GM23338 (cell line): ENCODE data around the gene GFRA1. TPM values are rescaled to one million over a fixed set of nuclear protein-coding genes. Genes with fewer than 3 reads are reported as not detected.

Experiments
- ATAC-seq: fragments of 200-7000 bp; cut with Tn5 transposase; 3 replicates; pipeline ENCODE4 v1.9.1; 2020
- DNase-seq: peaks from one replicate; pipeline ENCODE4 v3.0.0-alpha.2; 2015; ENCODE audit warnings: low spot score
- H2AFZ ChIP-seq: fragments of 200-600 bp; sonication (generic); 2 replicates; pipeline ENCODE4 v1.8.0; 2016; ENCODE audit warnings: antibody characterized with exemption, mild to moderate bottlenecking, moderate library complexity
- H3F3A ChIP-seq: fragments of 200-600 bp; sonication (generic); replicated peaks from 2 replicates; pipeline ENCODE4 v1.8.0; 2017; ENCODE audit warnings: antibody characterized with exemption, mixed run types, low read depth
- H3K27ac ChIP-seq: fragments of 200-600 bp; sonication (generic); 2 replicates; pipeline ENCODE4 v1.6.1; 2016; ENCODE audit warnings: low read depth
- H3K27me3 ChIP-seq: fragments of 200-600 bp; sonication (generic); 2 replicates; pipeline ENCODE4 v1.8.0; 2016; ENCODE audit warnings: mild to moderate bottlenecking, mixed run types, moderate library complexity; ENCODE audit not compliant: insufficient read depth
- H3K36me3 ChIP-seq: fragments of 200-600 bp; sonication (generic); 2 replicates; pipeline ENCODE4 v1.8.0; 2016; ENCODE audit warnings: mild to moderate bottlenecking; ENCODE audit not compliant: insufficient read depth
- H3K4me1 ChIP-seq: fragments of 200-600 bp; sonication (generic); 2 replicates; pipeline ENCODE4 v1.8.0; 2016; ENCODE audit warnings: mild to moderate bottlenecking, moderate library complexity; ENCODE audit not compliant: insufficient read depth
- H3K4me2 ChIP-seq: fragments of 200-600 bp; sonication (generic); 2 replicates; pipeline ENCODE4 v1.7.1; 2017; ENCODE audit warnings: mixed run types
- H3K4me3 ChIP-seq: fragments of 200-600 bp; sonication (generic); 2 replicates; pipeline ENCODE4 v1.6.1; 2016; ENCODE audit warnings: mixed run types
- H3K79me2 ChIP-seq: fragments of 200-600 bp; sonication (generic); replicated peaks from 2 replicates; pipeline ENCODE4 v1.8.0; 2017; ENCODE audit warnings: mild to moderate bottlenecking; ENCODE audit not compliant: insufficient read depth
- H3K9me2 ChIP-seq: fragments of 200-600 bp; sonication (generic); 2 replicates; pipeline ENCODE4 v1.8.0; 2017; ENCODE audit not compliant: insufficient read depth
- H4K20me1 ChIP-seq: fragments of 200-600 bp; sonication (generic); replicated peaks from 2 replicates; pipeline ENCODE4 v1.8.0; 2017; ENCODE audit warnings: mild to moderate bottlenecking; ENCODE audit not compliant: insufficient read depth
- H3K27ac Mint-ChIP-seq: 2 replicates; pipeline ENCODE4 v1.8.0; 2020; ENCODE audit warnings: inconsistent platforms, mild to moderate bottlenecking, moderate library complexity, mixed read lengths
- H3K27me3 Mint-ChIP-seq: 3 replicates; pipeline ENCODE4 v1.8.0; 2022; ENCODE audit warnings: low read depth, mild to moderate bottlenecking, moderate library complexity, mixed read lengths, inconsistent platforms; ENCODE audit not compliant: insufficient read depth, poor library complexity
- H3K36me3 Mint-ChIP-seq: 3 replicates; pipeline ENCODE4 v1.8.0; 2021; ENCODE audit warnings: low read depth, mild to moderate bottlenecking, inconsistent platforms, moderate library complexity, mixed read lengths
- H3K4me1 Mint-ChIP-seq: 3 replicates; pipeline ENCODE4 v1.8.0; 2020; ENCODE audit warnings: mild to moderate bottlenecking, inconsistent platforms, mixed read lengths
- H3K4me3 Mint-ChIP-seq: 3 replicates; pipeline ENCODE4 v1.8.0; 2021; ENCODE audit warnings: moderate library complexity, mild to moderate bottlenecking, inconsistent platforms, mixed read lengths
- H3K9me3 Mint-ChIP-seq: 3 replicates; pipeline ENCODE4 v1.8.0; 2020; ENCODE audit warnings: moderate library complexity, mild to moderate bottlenecking, inconsistent platforms, mixed read lengths
- EZH2phosphoT487 ChIP-seq: fragments of 200-600 bp; sonication (generic); IDR thresholded peaks from one replicate; pipeline ENCODE4 v1.8.1; 2018; ENCODE audit warnings: antibody characterized with exemption; ENCODE audit not compliant: unreplicated experiment
- NANOG ChIP-seq: IDR thresholded peaks from 2 replicates; pipeline ENCODE4 v1.6.1; 2016; ENCODE audit warnings: antibody characterized with exemption, borderline replicate concordance
- POLR2AphosphoS5 ChIP-seq: IDR thresholded peaks from 2 replicates; pipeline ENCODE4 v1.6.1; 2016; ENCODE audit warnings: antibody characterized with exemption, low read depth
- STAT1 ChIP-seq: IDR thresholded peaks from one replicate; pipeline ENCODE4 v1.6.1; 2016; ENCODE audit warnings: antibody characterized with exemption; ENCODE audit not compliant: unreplicated experiment
- ZNF114 ChIP-seq: fragments of 250-450 bp; sonication (Bioruptor Pico); IDR thresholded peaks from 2 replicates; pipeline ENCODE4 v1.5.0; 2020; ENCODE audit warnings: mild to moderate bottlenecking, moderate library complexity
- ZNF331 ChIP-seq: fragments of 250-450 bp; sonication (Bioruptor Pico); IDR thresholded peaks from 2 replicates; pipeline ENCODE4 v1.5.0; 2020; ENCODE audit warnings: low read depth, mild to moderate bottlenecking, moderate library complexity
- polyA plus RNA-seq: library from polyadenylated mRNA; unstranded; fragments of >200 nt; fragmentation: Nextera tagmentation; extraction: Ambion mirVana; gene quantifications from 2 replicates; pipeline ENCODE4 v1.2.1, GENCODE V29; 2016
- total RNA-seq: library from RNA; depleted of rRNA; stranded (reverse); fragments of >200 nt; shearing (Covaris generic); gene quantifications from 2 replicates; pipeline ENCODE4 v1.2.3, GENCODE V29; 2014
- TF ChIP-seq, protein P1 (sequence below): fragments of 250-450 bp; sonication (Bioruptor Pico); IDR thresholded peaks from 2 replicates; pipeline ENCODE4 v1.5.0; 2020; ENCODE audit warnings: mild to moderate bottlenecking, moderate library complexity
- TF ChIP-seq, protein P2 (sequence below), 2 experiments: fragments of 200-600 bp in 1 of 2; sonication (generic) in 1 of 2; conservative IDR thresholded peaks; 2 replicates each; pipeline versions ENCODE4 v1.5.1 to v1.6.1; 2016 to 2017; ENCODE audit warnings: antibody characterized with exemption in 2 of 2, low read depth in 2 of 2, mild to moderate bottlenecking in 2 of 2, moderate library complexity in 1 of 2
- TF ChIP-seq, protein P3 (sequence below): IDR thresholded peaks from 2 replicates; pipeline ENCODE4 v1.6.1; 2016; ENCODE audit warnings: antibody characterized with exemption

GFRA1 gene
- total and polyA plus RNA-seq, 2 experiments from 2014 or later, result 1.4 to 2.8 TPM

DNA sequence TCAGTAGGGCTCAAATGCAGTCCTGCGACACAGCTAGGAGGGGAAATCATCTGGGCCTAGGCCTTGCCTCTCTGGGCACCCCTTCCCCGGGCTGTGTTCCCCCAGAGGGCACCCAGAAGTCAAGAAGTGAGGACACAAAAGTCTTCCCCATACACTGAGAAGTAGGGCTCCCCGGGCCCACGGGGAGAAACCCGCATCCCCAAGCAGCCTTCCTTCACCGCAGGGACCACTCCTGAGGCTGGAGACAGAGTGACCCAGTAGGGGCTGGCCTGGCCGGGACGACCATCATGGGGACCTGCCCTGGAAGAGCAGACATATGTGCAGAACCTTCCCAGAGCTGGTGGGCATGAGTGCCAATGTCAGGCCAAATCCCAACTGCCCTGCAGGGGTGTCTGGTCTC, 163.5 kb downstream of the GFRA1 start:
- ATAC-seq (no peak), DNase-seq (no peak)
- Histone ChIP-seq H3K4me2 (no peak overlapping the region), H3K4me1 (no peaks in the 10 kb centered on the region), H3K4me3 (no peak overlapping the region), H4K20me1 (no peaks in the 10 kb centered on the region), H3K79me2 (no peaks in the 10 kb centered on the region), H3K27me3 (no peaks in the 10 kb centered on the region), H3F3A (no peaks in the 10 kb centered on the region), H3K27ac (no peak overlapping the region), H3K9me2 (peaks cover 7% of the 10 kb centered on the region), H3K36me3 (no peaks in the 10 kb centered on the region), H2AFZ (no peak overlapping the region)
- no peaks in the 10 kb centered on the region for H3K27me3 Mint-ChIP-seq
- no peak overlapping the region for H3K4me3 Mint-ChIP-seq
- H3K36me3 Mint-ChIP-seq, result no peaks in the 10 kb centered on the region; the same call in 2 of the 3 replicates
- H3K4me1 Mint-ChIP-seq, result peaks cover 3% of the 10 kb centered on the region; the same call in 1 of the 3 replicates
- TF ChIP-seq POLR2AphosphoS5 (no peak), EZH2phosphoT487 (no peak), ZNF331 (CRISPR knock-in tag) (no peak), ZNF114 (no peak), STAT1 (no peak), NANOG (no peak)
- TF ChIP-seq, protein P1, sequence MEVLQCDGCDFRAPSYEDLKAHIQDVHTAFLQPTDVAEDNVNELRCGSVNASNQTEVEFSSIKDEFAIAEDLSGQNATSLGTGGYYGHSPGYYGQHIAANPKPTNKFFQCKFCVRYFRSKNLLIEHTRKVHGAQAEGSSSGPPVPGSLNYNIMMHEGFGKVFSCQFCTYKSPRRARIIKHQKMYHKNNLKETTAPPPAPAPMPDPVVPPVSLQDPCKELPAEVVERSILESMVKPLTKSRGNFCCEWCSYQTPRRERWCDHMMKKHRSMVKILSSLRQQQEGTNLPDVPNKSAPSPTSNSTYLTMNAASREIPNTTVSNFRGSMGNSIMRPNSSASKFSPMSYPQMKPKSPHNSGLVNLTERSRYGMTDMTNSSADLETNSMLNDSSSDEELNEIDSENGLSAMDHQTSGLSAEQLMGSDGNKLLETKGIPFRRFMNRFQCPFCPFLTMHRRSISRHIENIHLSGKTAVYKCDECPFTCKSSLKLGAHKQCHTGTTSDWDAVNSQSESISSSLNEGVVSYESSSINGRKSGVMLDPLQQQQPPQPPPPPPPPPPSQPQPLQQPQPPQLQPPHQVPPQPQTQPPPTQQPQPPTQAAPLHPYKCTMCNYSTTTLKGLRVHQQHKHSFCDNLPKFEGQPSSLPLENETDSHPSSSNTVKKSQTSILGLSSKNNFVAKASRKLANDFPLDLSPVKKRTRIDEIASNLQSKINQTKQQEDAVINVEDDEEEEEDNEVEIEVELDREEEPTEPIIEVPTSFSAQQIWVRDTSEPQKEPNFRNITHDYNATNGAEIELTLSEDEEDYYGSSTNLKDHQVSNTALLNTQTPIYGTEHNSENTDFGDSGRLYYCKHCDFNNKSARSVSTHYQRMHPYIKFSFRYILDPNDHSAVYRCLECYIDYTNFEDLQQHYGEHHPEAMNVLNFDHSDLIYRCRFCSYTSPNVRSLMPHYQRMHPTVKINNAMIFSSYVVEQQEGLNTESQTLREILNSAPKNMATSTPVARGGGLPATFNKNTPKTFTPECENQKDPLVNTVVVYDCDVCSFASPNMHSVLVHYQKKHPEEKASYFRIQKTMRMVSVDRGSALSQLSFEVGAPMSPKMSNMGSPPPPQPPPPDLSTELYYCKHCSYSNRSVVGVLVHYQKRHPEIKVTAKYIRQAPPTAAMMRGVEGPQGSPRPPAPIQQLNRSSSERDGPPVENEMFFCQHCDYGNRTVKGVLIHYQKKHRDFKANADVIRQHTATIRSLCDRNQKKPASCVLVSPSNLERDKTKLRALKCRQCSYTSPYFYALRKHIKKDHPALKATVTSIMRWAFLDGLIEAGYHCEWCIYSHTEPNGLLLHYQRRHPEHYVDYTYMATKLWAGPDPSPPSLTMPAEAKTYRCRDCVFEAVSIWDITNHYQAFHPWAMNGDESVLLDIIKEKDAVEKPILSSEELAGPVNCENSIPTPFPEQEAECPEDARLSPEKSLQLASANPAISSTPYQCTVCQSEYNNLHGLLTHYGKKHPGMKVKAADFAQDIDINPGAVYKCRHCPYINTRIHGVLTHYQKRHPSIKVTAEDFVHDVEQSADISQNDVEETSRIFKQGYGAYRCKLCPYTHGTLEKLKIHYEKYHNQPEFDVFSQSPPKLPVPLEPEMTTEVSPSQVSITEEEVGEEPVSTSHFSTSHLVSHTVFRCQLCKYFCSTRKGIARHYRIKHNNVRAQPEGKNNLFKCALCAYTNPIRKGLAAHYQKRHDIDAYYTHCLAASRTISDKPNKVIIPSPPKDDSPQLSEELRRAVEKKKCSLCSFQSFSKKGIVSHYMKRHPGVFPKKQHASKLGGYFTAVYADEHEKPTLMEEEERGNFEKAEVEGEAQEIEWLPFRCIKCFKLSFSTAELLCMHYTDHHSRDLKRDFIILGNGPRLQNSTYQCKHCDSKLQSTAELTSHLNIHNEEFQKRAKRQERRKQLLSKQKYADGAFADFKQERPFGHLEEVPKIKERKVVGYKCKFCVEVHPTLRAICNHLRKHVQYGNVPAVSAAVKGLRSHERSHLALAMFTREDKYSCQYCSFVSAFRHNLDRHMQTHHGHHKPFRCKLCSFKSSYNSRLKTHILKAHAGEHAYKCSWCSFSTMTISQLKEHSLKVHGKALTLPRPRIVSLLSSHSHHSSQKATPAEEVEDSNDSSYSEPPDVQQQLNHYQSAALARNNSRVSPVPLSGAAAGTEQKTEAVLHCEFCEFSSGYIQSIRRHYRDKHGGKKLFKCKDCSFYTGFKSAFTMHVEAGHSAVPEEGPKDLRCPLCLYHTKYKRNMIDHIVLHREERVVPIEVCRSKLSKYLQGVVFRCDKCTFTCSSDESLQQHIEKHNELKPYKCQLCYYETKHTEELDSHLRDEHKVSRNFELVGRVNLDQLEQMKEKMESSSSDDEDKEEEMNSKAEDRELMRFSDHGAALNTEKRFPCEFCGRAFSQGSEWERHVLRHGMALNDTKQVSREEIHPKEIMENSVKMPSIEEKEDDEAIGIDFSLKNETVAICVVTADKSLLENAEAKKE, result no peak
- TF ChIP-seq, protein P2, sequence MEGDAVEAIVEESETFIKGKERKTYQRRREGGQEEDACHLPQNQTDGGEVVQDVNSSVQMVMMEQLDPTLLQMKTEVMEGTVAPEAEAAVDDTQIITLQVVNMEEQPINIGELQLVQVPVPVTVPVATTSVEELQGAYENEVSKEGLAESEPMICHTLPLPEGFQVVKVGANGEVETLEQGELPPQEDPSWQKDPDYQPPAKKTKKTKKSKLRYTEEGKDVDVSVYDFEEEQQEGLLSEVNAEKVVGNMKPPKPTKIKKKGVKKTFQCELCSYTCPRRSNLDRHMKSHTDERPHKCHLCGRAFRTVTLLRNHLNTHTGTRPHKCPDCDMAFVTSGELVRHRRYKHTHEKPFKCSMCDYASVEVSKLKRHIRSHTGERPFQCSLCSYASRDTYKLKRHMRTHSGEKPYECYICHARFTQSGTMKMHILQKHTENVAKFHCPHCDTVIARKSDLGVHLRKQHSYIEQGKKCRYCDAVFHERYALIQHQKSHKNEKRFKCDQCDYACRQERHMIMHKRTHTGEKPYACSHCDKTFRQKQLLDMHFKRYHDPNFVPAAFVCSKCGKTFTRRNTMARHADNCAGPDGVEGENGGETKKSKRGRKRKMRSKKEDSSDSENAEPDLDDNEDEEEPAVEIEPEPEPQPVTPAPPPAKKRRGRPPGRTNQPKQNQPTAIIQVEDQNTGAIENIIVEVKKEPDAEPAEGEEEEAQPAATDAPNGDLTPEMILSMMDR (conservative IDR thresholded peaks at IDR 0.05; ENCODE audit: low read depth in 2 of 2), result no peak
- TF ChIP-seq, protein P3, sequence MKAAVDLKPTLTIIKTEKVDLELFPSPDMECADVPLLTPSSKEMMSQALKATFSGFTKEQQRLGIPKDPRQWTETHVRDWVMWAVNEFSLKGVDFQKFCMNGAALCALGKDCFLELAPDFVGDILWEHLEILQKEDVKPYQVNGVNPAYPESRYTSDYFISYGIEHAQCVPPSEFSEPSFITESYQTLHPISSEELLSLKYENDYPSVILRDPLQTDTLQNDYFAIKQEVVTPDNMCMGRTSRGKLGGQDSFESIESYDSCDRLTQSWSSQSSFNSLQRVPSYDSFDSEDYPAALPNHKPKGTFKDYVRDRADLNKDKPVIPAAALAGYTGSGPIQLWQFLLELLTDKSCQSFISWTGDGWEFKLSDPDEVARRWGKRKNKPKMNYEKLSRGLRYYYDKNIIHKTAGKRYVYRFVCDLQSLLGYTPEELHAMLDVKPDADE, result no peak
- H3K9me3 Mint-ChIP-seq, result peaks cover 4% of the 10 kb centered on the region; the same call in 2 of the 3 replicates
- no peak overlapping the region for H3K27ac Mint-ChIP-seq
